Panc1 (cell line): ENCODE measurements around the gene THEM5.

Experiments used
- POLR2AphosphoS5 ChIP-seq: IDR thresholded peaks from 2 replicates; pipeline ENCODE4 v1.6.1; 2012; ENCODE audit warnings: mild to moderate bottlenecking, low read depth, low read length, moderate library complexity
- SIN3A ChIP-seq: IDR thresholded peaks from 2 replicates; pipeline ENCODE4 v1.6.1; 2012; ENCODE audit warnings: low read depth, mild to moderate bottlenecking, low read length, moderate library complexity, borderline replicate concordance; ENCODE audit not compliant: insufficient read depth
- TCF7L2 ChIP-seq: IDR thresholded peaks from 2 replicates; pipeline ENCODE4 v1.6.1; 2011; ENCODE audit warnings: mild to moderate bottlenecking, low read depth, low read length, inconsistent platforms
- TF ChIP-seq, protein P1 (sequence below): fragments of 450-650 bp; IDR thresholded peaks from 2 replicates; pipeline ENCODE4 v1.5.1; 2017; ENCODE audit warnings: mild to moderate bottlenecking
- TF ChIP-seq, protein P2 (sequence below), 2 experiments: IDR thresholded peaks; 2 replicates each; pipeline ENCODE4 v1.6.1; 2011 to 2012; ENCODE audit warnings: low read depth in 2 of 2, control low read depth in 1 of 2, low read length in 1 of 2, mild to moderate bottlenecking in 1 of 2, moderate library complexity in 1 of 2; ENCODE audit not compliant: insufficient read depth in 1 of 2

DNA sequence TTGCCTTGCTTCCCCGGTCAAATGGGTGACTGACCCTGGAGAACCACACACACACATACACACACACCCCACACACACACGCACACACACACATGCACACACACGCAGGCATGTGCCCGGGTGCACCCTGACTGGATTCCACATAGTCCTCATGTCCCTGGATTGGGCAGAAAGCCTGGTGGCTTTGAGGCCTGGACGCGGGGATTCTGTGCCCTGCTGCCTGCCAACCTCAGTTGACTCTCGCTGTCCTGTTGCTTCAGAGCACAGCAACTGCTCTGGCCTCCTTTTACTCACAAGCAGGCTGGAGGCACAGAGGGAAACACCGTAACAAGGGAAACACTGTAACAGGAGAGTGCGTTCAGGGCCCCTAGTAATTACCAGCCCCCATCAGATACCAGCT is 28.3 kb downstream of the THEM5 start:
- TF ChIP-seq, protein P1, sequence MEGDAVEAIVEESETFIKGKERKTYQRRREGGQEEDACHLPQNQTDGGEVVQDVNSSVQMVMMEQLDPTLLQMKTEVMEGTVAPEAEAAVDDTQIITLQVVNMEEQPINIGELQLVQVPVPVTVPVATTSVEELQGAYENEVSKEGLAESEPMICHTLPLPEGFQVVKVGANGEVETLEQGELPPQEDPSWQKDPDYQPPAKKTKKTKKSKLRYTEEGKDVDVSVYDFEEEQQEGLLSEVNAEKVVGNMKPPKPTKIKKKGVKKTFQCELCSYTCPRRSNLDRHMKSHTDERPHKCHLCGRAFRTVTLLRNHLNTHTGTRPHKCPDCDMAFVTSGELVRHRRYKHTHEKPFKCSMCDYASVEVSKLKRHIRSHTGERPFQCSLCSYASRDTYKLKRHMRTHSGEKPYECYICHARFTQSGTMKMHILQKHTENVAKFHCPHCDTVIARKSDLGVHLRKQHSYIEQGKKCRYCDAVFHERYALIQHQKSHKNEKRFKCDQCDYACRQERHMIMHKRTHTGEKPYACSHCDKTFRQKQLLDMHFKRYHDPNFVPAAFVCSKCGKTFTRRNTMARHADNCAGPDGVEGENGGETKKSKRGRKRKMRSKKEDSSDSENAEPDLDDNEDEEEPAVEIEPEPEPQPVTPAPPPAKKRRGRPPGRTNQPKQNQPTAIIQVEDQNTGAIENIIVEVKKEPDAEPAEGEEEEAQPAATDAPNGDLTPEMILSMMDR: no peak
- TF ChIP-seq POLR2AphosphoS5 (no peak), TCF7L2 (no peak), SIN3A (no peak)
- TF ChIP-seq, protein P2, sequence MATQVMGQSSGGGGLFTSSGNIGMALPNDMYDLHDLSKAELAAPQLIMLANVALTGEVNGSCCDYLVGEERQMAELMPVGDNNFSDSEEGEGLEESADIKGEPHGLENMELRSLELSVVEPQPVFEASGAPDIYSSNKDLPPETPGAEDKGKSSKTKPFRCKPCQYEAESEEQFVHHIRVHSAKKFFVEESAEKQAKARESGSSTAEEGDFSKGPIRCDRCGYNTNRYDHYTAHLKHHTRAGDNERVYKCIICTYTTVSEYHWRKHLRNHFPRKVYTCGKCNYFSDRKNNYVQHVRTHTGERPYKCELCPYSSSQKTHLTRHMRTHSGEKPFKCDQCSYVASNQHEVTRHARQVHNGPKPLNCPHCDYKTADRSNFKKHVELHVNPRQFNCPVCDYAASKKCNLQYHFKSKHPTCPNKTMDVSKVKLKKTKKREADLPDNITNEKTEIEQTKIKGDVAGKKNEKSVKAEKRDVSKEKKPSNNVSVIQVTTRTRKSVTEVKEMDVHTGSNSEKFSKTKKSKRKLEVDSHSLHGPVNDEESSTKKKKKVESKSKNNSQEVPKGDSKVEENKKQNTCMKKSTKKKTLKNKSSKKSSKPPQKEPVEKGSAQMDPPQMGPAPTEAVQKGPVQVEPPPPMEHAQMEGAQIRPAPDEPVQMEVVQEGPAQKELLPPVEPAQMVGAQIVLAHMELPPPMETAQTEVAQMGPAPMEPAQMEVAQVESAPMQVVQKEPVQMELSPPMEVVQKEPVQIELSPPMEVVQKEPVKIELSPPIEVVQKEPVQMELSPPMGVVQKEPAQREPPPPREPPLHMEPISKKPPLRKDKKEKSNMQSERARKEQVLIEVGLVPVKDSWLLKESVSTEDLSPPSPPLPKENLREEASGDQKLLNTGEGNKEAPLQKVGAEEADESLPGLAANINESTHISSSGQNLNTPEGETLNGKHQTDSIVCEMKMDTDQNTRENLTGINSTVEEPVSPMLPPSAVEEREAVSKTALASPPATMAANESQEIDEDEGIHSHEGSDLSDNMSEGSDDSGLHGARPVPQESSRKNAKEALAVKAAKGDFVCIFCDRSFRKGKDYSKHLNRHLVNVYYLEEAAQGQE (IDR thresholded peaks at IDR 0.05; ENCODE audit: insufficient read depth in 1 of 2, low read depth in 2 of 2, low read length in 1 of 2): no peak
